GM21576 (cell line): ENCODE data around the gene PSMD6.

Source experiments
- ATAC-seq: cut with Tn5 transposase; IDR thresholded peaks from one replicate; pipeline ENCODE4 v1.9.1; 2021; ENCODE audit warnings: mild to moderate bottlenecking, moderate library complexity; ENCODE audit not compliant: unreplicated experiment

The PSMD6 gene

GRCh38 chr3:64023187-64023860 is at the start of gene PSMD6:
TSS of gene PSMD6 (minus strand) at chr3:64023494. CDS start at chr3:64023419, 75 bp downstream.
- peak; percentile 98 for ATAC-seq

DNA sequence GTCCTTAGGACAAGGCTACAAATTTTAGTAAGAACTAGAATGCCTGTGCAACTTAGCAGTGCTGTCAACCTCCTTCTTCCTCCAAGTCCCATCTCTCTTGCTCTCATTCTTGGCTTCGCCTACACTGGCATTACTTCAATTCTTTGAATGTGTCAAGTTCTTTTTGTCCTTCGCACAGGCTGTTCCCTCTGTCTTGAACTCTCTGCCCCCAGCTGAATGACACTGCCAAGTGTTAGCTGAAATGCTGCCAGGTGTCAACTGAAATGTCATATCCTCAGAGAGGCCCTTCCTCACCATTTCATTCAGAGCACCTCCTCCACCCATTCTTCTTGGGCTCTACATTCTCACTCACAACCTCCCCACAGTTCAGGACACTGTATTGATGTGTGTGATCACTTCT is 48.8 kb upstream of the PSMD6 start:
- no peak for ATAC-seq

GRCh38 chr3:64070704-64071103 is 47.4 kb upstream of the PSMD6 start:
- ATAC-seq: no peak

GRCh38 chr3:64067506-64068346 is 44.4 kb upstream of the PSMD6 start:
- ATAC-seq: no peak

DNA sequence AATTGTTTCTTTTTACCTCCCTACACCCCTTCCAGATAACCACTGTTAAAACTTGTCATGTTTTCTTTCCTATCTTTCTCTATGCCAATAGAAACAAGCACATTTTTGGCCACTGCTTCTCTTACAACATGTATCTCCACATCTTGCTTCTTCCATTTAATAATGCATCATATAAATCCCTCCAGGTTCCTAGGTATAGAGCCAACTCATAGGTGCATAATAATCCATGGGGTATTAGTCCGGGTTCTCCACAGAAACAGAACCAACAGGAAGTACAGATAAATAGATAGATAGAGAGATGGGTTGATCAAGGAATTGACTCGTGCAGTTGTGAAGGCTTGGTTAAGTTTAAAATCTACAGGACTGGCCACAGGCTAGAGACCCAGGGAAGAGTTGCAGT is 41.5 kb upstream of the PSMD6 start:
- ATAC-seq: no peak

DNA sequence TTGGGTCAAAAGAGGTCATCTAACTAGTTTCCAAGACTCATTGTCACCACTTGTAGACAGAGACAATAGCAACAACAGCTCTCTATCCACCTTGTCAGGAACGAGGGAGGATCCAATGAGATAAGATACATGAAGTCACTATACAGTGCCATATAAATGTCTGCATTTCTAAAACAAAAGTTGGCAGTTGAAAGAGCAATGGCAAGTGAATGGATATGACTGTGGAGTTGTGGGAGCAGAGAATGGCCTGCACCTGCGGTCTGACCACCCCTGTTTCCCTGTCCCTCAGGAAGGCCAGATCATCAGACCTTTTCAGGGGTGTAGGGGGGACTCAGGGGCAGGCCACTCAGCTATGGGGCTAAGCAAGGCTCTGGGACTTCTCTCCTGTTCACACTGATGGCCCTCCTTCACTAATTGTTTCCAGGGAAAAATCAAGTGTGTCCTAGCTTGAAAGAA is 40.7 kb upstream of the PSMD6 start:
- ATAC-seq: no peak

DNA sequence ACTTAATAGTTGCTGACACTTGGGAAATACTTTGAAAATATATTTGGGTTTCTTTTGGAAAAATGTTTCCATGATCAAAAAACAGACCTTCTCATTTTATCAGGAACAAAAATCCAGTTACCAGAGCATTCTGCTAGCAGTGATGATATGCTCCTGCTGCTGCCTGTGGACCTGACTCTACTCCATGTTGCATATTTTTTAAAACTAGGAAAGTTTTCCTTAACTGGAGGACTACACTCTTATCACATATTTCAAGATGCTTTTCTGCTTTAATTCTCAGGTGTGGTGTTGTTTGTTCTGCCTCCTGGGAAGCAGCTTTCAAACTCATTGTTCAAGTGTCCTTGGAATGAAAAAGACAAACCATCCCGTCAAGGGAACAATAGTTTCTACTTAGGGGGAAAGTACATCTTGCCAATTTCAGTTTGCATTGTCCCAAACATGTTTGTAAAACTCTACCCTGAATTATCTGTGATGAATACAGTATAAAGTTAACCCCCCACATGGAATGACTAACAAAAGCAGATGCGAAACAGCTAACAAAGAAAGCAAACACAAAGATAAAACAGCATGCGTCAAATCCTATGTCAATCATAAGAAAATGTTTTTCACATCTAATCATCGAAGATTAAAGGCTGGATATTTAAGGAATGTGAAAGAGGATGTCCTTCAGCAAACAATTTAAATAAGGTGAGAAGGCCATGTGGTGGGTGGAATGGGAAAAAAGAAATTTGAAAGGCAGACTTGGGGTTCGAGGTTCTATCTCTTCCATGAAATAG is 40.1 kb upstream of the PSMD6 start:
- no peak for ATAC-seq

DNA sequence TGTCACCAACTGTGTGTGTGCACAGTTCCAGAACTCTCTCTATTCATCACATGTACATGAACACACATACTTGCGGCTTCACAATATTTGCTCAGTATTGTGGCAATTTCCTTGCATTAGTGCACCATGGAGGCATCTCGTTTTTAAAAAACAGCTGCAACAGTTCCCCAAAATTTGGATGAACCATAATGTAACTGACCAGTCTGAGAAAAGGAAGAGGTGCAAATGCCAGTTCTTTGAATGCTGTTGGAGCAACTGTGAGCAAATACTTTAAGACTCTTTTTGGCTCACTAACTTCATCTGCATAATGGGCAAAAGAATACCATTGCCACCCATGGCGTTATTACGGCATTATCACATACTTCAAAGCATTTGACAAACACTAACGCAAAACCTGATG is 38.3 kb upstream of the PSMD6 start:
- ATAC-seq: no peak

DNA sequence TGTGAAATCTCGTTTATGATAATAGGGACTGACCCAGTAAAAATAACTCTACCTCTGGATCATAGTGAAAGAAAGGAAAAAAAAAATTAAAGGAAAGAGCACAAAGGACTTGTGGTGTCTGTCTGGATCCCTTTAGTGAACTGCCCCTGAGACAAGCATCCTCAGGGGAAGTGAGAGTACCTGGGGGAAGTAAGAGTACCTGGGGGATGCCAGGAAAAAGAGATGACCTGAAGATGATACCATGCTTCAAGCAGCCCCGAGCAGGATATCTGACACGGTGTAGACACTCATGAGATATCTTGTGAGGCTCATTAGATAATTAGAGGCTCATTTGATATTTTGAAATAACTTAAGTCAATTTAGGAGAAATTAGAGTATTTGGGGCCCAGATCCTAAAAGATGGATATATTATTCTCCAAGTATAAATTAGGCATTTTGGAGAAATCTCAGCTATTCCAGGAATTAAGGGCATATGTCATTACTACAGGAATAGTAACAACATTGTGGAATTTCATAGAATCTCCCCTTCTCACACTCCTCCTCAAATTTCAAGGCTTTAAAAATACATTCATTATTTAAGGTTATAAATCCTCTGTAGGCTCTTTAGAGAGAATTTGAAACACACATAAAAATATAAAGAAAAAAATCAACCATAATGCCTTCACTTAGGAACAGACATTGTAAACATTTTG is 36.3 kb upstream of the PSMD6 start:
- ATAC-seq: no peak

GRCh38 chr3:64058566-64058965 is 35.3 kb upstream of the PSMD6 start:
- ATAC-seq: no peak

- ATAC-seq: no peak
Observed at GRCh38 chr3:64057231-64057630, 33.9 kb upstream of the PSMD6 start.

DNA sequence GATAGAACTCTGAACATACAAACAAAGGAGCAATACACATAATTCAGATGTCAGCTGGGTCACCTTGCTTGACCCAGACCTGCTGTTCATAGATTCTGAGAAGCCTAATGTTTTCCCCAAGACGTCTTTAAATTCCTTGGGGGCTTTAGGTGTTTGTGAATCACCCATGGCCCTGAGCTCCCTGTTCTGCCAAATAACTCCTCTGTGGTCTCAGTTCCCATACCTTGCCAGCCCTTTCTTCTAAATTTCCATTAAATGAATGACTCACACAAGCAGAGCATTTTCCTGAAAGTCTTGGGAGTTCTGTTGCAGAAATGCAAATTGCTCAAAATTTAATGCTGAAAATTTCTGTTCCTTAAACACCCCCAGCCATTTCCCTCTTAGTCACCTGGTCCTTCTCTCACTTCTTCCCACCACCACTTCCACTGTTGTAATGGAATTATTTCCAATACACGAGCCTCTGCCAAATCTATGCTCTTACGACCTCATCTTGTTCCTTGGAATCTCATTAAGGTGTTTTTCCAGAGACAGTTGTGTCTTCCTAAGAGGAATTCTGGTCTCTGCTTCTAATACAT is 33.4 kb upstream of the PSMD6 start:
- no peak for ATAC-seq

GRCh38 chr3:64055076-64055475 is 31.8 kb upstream of the PSMD6 start:
- ATAC-seq: no peak

- ATAC-seq: no peak
Observed at GRCh38 chr3:64054488-64054887, 31.2 kb upstream of the PSMD6 start.

DNA sequence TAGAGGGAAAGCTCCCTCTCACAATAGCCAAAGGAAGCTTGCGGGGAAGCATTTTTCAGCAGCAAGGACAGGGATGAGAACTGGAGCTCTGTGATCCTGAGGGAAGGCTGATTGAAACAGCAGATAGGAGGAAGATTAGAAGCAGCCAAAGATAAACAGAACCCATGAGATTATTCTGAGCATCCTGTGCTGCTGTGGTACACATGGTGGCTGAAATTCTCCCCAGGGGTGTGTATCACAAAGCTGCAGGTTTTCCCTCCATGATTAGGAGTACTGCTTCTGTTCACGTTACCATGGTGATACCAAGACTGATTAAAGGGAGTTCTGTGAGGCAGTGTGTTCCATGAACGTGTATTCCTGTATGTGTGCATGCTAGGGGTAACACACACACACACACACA is 30.3 kb upstream of the PSMD6 start:
- ATAC-seq: no peak

- no peak for ATAC-seq
Observed at GRCh38 chr3:64053117-64053516, 29.8 kb upstream of the PSMD6 start.

GRCh38 chr3:64049832-64050231 is 26.5 kb upstream of the PSMD6 start:
- ATAC-seq: no peak

DNA sequence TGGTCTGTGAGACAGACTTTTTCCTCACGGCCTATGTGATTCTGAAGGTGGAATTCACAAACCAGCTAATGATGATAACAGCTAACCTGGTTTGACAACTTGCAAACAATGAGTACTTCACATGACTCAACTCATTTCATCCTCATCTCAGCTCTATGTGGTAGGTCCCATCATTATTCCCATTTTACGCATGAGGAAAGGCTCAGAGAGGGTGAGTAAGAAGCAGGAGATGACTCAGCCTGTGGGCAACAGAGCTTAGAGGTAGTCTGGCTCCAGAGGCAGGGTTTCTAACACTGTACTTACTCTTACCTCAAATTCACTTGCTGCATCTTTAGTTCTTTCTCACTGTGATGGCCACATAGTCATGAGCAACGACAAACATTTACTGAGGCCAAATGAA is 25.8 kb upstream of the PSMD6 start:
- ATAC-seq: no peak

DNA sequence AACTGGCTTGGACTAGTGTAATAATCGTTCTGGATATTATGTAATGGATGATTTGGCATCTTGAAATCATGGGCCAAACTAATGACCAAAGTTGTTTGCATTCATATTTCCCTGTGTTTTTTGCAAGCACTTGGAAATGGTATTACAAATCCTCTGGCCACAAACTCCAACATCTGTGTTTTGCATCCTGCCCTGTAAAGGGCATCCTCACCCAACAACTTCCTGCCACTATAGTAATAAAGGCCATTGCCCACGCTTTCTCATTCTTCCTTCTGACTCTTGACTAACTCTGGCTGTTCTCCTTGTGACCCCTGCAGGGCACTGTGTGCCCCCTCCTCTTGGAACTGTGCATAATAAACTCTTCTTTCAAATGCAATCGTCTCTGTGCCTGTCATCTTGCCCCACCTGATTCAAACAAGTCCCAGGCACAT is 25.4 kb upstream of the PSMD6 start:
- no peak for ATAC-seq

- ATAC-seq: no peak
Observed at GRCh38 chr3:64047787-64048186, 24.5 kb upstream of the PSMD6 start.
